Endothelial cell of umbilical vein (primary cell): ENCODE data around the gene PRKD1. TPM values are rescaled to one million over a fixed set of nuclear protein-coding genes. Genes with fewer than 3 reads are reported as not detected.

Experiments used
- BruUV-seq: library from RNA; stranded (reverse); fragments of 400-500 nt; replicated peaks from 2 replicates; lab custom pipeline; 2021; lab: Mats Ljungman, UMichigan
- CTCF ChIA-PET: fragments of 300-600, 350-600 bp; sonication (Branson Sonifier 250); formaldehyde crosslinking; loops from one replicate; lab custom pipeline; 2021; ENCODE audit warnings: antibody characterized with exemption, inconsistent platforms; lab: Charles Lee
- POLR2A ChIA-PET: fragments of 300-600, 350-600 bp; sonication (Branson Sonifier 250); formaldehyde crosslinking; loops from one replicate; lab custom pipeline; 2021; ENCODE audit warnings: antibody characterized with exemption, inconsistent platforms; lab: Charles Lee
- DNase-seq: peaks from one replicate; pipeline ENCODE4 v3.0.0-alpha.2; 2011; ENCODE audit warnings: low read depth, low spot score
- FAIRE-seq: peaks from 2 replicates; lab custom pipeline; 2011; peaks lifted over from hg19 to GRCh38; lab: Jason Lieb, UNC
- H2AFZ ChIP-seq: 2 replicates; pipeline ENCODE4 v1.6.0; 2012; ENCODE audit warnings: low read depth, low read length, control low read depth, inconsistent platforms
- H3K27ac ChIP-seq: 2 replicates; pipeline ENCODE4 v1.5.1; 2011; ENCODE audit warnings: low read depth, mild to moderate bottlenecking, control low read depth, low read length, moderate library complexity; ENCODE audit not compliant: insufficient read depth
- H3K27me3 ChIP-seq, 2 experiments: 2 replicates each; pipeline versions ENCODE4 v1.6.0 to v1.6.1; 2011; ENCODE audit warnings: low read length in 2 of 2, mixed read lengths in 1 of 2; ENCODE audit not compliant: control insufficient read depth in 2 of 2, insufficient read depth in 2 of 2
- H3K36me3 ChIP-seq, 2 experiments: 2 replicates in 1 of 2; 3 replicates in 1 of 2; pipeline ENCODE4 v1.5.1; 2011; ENCODE audit warnings: low read length in 2 of 2, mild to moderate bottlenecking in 1 of 2, moderate library complexity in 1 of 2; ENCODE audit not compliant: control insufficient read depth in 2 of 2, insufficient read depth in 2 of 2; ENCODE audit errors: extremely low read depth in 1 of 2
- H3K4me1 ChIP-seq: 3 replicates; pipeline ENCODE4 v1.5.1; 2011; ENCODE audit warnings: mild to moderate bottlenecking, low read length; ENCODE audit not compliant: control insufficient read depth, insufficient read depth; ENCODE audit errors: extremely low read depth
- H3K4me2 ChIP-seq: 2 replicates; pipeline ENCODE4 v1.6.1; 2011; ENCODE audit warnings: low read length, control low read depth, mixed read lengths; ENCODE audit not compliant: insufficient read depth
- H3K4me3 ChIP-seq, 3 experiments: fragments of 200-600 bp in 1 of 3; sonication (generic), shearing (Covaris generic) in 1 of 3; replicated peaks in 1 of 3; 2 replicates each; pipeline ENCODE4 v1.5.1; 2011 to 2016; ENCODE audit warnings: control low read depth in 3 of 3, low read length in 3 of 3, mild to moderate bottlenecking in 2 of 3, inconsistent platforms in 1 of 3, low read depth in 1 of 3, moderate library complexity in 1 of 3; ENCODE audit not compliant: insufficient read depth in 1 of 3
- H3K79me2 ChIP-seq: 2 replicates; pipeline ENCODE4 v1.6.0; 2012; ENCODE audit warnings: low read length, inconsistent platforms; ENCODE audit not compliant: control insufficient read depth, insufficient read depth
- H3K9ac ChIP-seq: replicated peaks from 2 replicates; pipeline ENCODE3; 2011; ENCODE audit warnings: low read length, control low read depth; ENCODE audit not compliant: insufficient read depth; ENCODE audit errors: extremely low read depth
- H3K9me1 ChIP-seq: replicated peaks from 3 replicates; pipeline ENCODE4 v1.6.0; 2011; ENCODE audit warnings: mild to moderate bottlenecking, low read length; ENCODE audit not compliant: control insufficient read depth, insufficient read depth; ENCODE audit errors: extremely low read depth
- H3K9me3 ChIP-seq: replicated peaks from 2 replicates; pipeline ENCODE4 v1.5.1; 2012; ENCODE audit warnings: low read length, inconsistent platforms; ENCODE audit not compliant: control insufficient read depth, insufficient read depth
- H4K20me1 ChIP-seq: replicated peaks from 2 replicates; pipeline ENCODE3; 2011; ENCODE audit warnings: mild to moderate bottlenecking, low read length; ENCODE audit not compliant: control insufficient read depth, insufficient read depth; ENCODE audit errors: extremely low read depth
- CTCF ChIP-seq, 2 donors: IDR thresholded peaks; 1 replicate in 1 of 2; 2 replicates in 1 of 2; pipeline ENCODE4 v1.5.1; 2011; ENCODE audit warnings: low read length in 2 of 2, mild to moderate bottlenecking in 2 of 2, moderate library complexity in 2 of 2, control low read depth in 1 of 2, inconsistent platforms in 1 of 2, low read depth in 1 of 2; ENCODE audit not compliant: insufficient read depth in 1 of 2; ENCODE audit errors: extremely low read depth in 1 of 2
- FOS ChIP-seq: IDR thresholded peaks from 2 replicates; pipeline ENCODE4 v1.6.1; 2011; ENCODE audit warnings: mild to moderate bottlenecking, low read length, moderate library complexity, borderline replicate concordance; ENCODE audit not compliant: insufficient read depth
- GATA2 ChIP-seq: IDR thresholded peaks from 2 replicates; pipeline ENCODE4 v1.7.0; 2011; ENCODE audit warnings: low read depth, mild to moderate bottlenecking, moderate library complexity, mixed read lengths, low read length; ENCODE audit not compliant: insufficient read length, insufficient read depth
- JUN ChIP-seq: IDR thresholded peaks from 2 replicates; pipeline ENCODE4 v1.6.1; 2011; ENCODE audit warnings: borderline replicate concordance, low read depth; ENCODE audit not compliant: insufficient read length, insufficient read depth
- MAX ChIP-seq: IDR thresholded peaks from 2 replicates; pipeline ENCODE4 v1.6.1; 2011; ENCODE audit not compliant: insufficient read depth, insufficient read length
- MYC ChIP-seq: IDR thresholded peaks from one replicate; pipeline ENCODE4 v1.6.1; 2011; ENCODE audit warnings: mild to moderate bottlenecking, low read depth, low read length
- POLR2A ChIP-seq: IDR thresholded peaks from 2 replicates; pipeline ENCODE4 v1.6.1; 2012; ENCODE audit warnings: low read depth, mild to moderate bottlenecking, control low read depth, low read length
- POLR2AphosphoS5 ChIP-seq: IDR thresholded peaks from 2 replicates; pipeline ENCODE4 v1.6.1; 2012; ENCODE audit warnings: low read depth, mild to moderate bottlenecking, control low read depth, low read length, moderate library complexity; ENCODE audit not compliant: insufficient read depth
- dilution Hi-C: fragments of 300-500 bp; cut with MboI; formaldehyde crosslinking; loops from one replicate; pipeline ENCODE4 v1.15.0; 2019; ENCODE audit warnings: low sequenced_read_pairs; ENCODE audit not compliant: extremely low pct_ligation_motif_present
- intact Hi-C: fragments of 100-400 bp; cut with micrococcal nuclease; formaldehyde crosslinking; loops from one replicate; pipeline ENCODE4 v1.10.0; 2022
- polyA plus RNA-seq, 4 experiments: library from polyadenylated mRNA; depleted of rRNA in 3 of 4; stranded (reverse) in 3 of 4; unstranded in 1 of 4; fragments of >200 nt; gene quantifications; 2 replicates each; pipeline versions ENCODE4 v1.2.1 to v1.2.3, GENCODE V29; 2011 to 2012; ENCODE audit warnings: missing spikeins in 1 of 4
- total RNA-seq: library from RNA; stranded (reverse); gene quantifications from 2 replicates; pipeline ENCODE4 v1.2.3, GENCODE V29; 2021

The PRKD1 gene
- total and polyA plus RNA-seq, 2 donors (not counting 3 experiments of a cell fraction or from before 2014, with no cell fraction given) = 3.9 to 10.9 TPM

- no peaks in the 10 kb centered on the region for H3K79me2 ChIP-seq
- no peaks in the 10 kb centered on the region for H3K4me1 ChIP-seq
- ChIA-PET CTCF (interaction anchor here (1.4 kb wide), 1 partner anchor 37 kb away, joined by 3 read pairs; no protein-coding TSS in a partner anchor), POLR2A (no interaction called here)
- FAIRE-seq = no peak
- H4K20me1 ChIP-seq = no peaks in the 10 kb centered on the region
- no peaks in the 10 kb centered on the region for H3K36me3 ChIP-seq
- dilution Hi-C loops = no loop called here
- no peak overlapping the region for H3K4me2 ChIP-seq
- DNase-seq = no peak
- H3K9me1 ChIP-seq = no peaks in the 10 kb centered on the region
- no peak overlapping the region for H2AFZ ChIP-seq
- no peak overlapping the region for H3K9ac ChIP-seq
- intact Hi-C loops = no loop called here
- H3K27me3 ChIP-seq = no peaks in the 10 kb centered on the region
- no peaks in the 10 kb centered on the region for H3K9me3 ChIP-seq
- TF ChIP-seq MYC (no peak), MAX (no peak), JUN (no peak), CTCF (IDR thresholded peaks at IDR 0.05; ENCODE audit: extremely low read depth in 1 of 2, insufficient read depth in 1 of 2, low read depth in 1 of 2, low read length in 2 of 2) (no peak), GATA2 (no peak), POLR2A (no peak)
- H3K27ac ChIP-seq = no peak overlapping the region
- no peak overlapping the region for H3K4me3 ChIP-seq
- BruUV-seq = no TSS peak
These were observed 97.8 kb downstream of the PRKD1 start for GRCh38 chr14:29829851-29830250.

GRCh38 chr14:29823816-29824215, 103.8 kb downstream of the PRKD1 start:
- Histone ChIP-seq H2AFZ (no peak overlapping the region), H3K9me1 (no peaks in the 10 kb centered on the region), H3K9me3 (no peaks in the 10 kb centered on the region), H3K9ac (no peak overlapping the region), H3K4me1 (no peaks in the 10 kb centered on the region), H3K79me2 (no peaks in the 10 kb centered on the region), H3K36me3 (no peaks in the 10 kb centered on the region), H3K4me2 (no peak overlapping the region), H3K4me3 (no peak overlapping the region), H3K27me3 (no peaks in the 10 kb centered on the region), H3K27ac (no peak overlapping the region), H4K20me1 (peaks cover 3% of the 10 kb centered on the region)
- no peak for TF ChIP-seq FOS
- TF ChIP-seq POLR2AphosphoS5 = no peak
- no peak for TF ChIP-seq MAX
- no peak for TF ChIP-seq JUN
- no peak for TF ChIP-seq CTCF (IDR thresholded peaks at IDR 0.05; ENCODE audit: extremely low read depth in 1 of 2, insufficient read depth in 1 of 2, low read depth in 1 of 2, low read length in 2 of 2)
- no peak for TF ChIP-seq MYC
- TF ChIP-seq POLR2A = no peak
- no peak for TF ChIP-seq GATA2
- ChIA-PET POLR2A (no interaction called here), CTCF (interaction anchor here (0.5 to 1.3 kb wide), 3 partner anchors 9 to 135 kb away, joined by 3 read pairs; no protein-coding TSS in a partner anchor)
- no TSS peak for BruUV-seq
- intact Hi-C loops (no loop called here), dilution Hi-C loops (no loop called here)
- DNase-seq (no peak), FAIRE-seq (no peak)
